Astrocyte of the spinal cord (primary cell): Measurements from ENCODE around the gene CIAO2B.

Source experiments
- DNase-seq: peaks from one replicate; pipeline ENCODE4 v3.0.0; 2011; ENCODE audit warnings: low read depth, low spot score
- H3K4me3 ChIP-seq: 2 replicates; pipeline ENCODE4 v1.5.1; 2011; ENCODE audit warnings: low read depth, mild to moderate bottlenecking, low read length, moderate library complexity
- CTCF ChIP-seq: IDR thresholded peaks from 2 replicates; pipeline ENCODE4 v1.5.1; 2012; ENCODE audit warnings: low read depth, mild to moderate bottlenecking, low read length, inconsistent platforms
- in situ Hi-C: cut with HindIII; loops from 2 replicates; pipeline ENCODE4 v1.10.0; 2017; ENCODE audit warnings: low sequenced_read_pairs

Gene CIAO2B

GRCh38 chr16:66908762-66909559 lies 25.2 kb downstream of the CIAO2B start:
- no peak overlapping the region for H3K4me3 ChIP-seq
- in situ Hi-C loops, result no loop called here
- no peak for DNase-seq
- TF ChIP-seq CTCF, result no peak

GRCh38 chr16:66908116-66908515 lies 26.1 kb downstream of the CIAO2B start:
- DNase-seq, result no peak
- no peak for TF ChIP-seq CTCF
- in situ Hi-C loops, result no loop called here
- H3K4me3 ChIP-seq, result no peak overlapping the region

GRCh38 chr16:66906916-66907836 lies 27.0 kb downstream of the CIAO2B start:
- H3K4me3 ChIP-seq, result no peak overlapping the region
- DNase-seq, result no peak
- in situ Hi-C loops, result no loop called here
- TF ChIP-seq CTCF, result no peak

GRCh38 chr16:66905633-66906539 lies 28.3 kb downstream of the CIAO2B start:
- H3K4me3 ChIP-seq, result no peak overlapping the region
- DNase-seq, result no peak
- in situ Hi-C loops, result no loop called here
- TF ChIP-seq CTCF, result no peak

- no peak for TF ChIP-seq CTCF
- DNase-seq, result no peak
- H3K4me3 ChIP-seq, result no peak overlapping the region
- in situ Hi-C loops, result no loop called here
Measured at GRCh38 chr16:66904846-66905632, 29.2 kb downstream of the CIAO2B start.
